Liver (tissue), 9 donors: Measurements from ENCODE around the gene SMIM44. TPM values are rescaled to one million over a fixed set of nuclear protein-coding genes. Genes with fewer than 3 reads are reported as not detected.

Experiments
- DNase-seq: peaks from one replicate; pipeline ENCODE4 v3.0.0-alpha.2; 2017; ENCODE audit warnings: low spot score
- H3K27ac ChIP-seq, 2 donors: one replicate each; pipeline ENCODE4 v1.7.0; 2013; ENCODE audit warnings: inconsistent platforms in 2 of 2, low read length in 2 of 2, control low read depth in 1 of 2, low read depth in 1 of 2, mild to moderate bottlenecking in 1 of 2
- H3K27me3 ChIP-seq, 4 donors: one replicate each; pipeline versions ENCODE4 v1.6.1 to v1.7.0; 2013; ENCODE audit warnings: low read length in 3 of 4, inconsistent platforms in 1 of 4, mild to moderate bottlenecking in 1 of 4, moderate library complexity in 1 of 4; ENCODE audit not compliant: control insufficient read depth in 4 of 4, insufficient read depth in 4 of 4
- H3K36me3 ChIP-seq, 4 donors: one replicate each; pipeline versions ENCODE4 v1.6.1 to v1.7.0; 2013; ENCODE audit warnings: low read length in 3 of 4, mild to moderate bottlenecking in 3 of 4, low read depth in 1 of 4, moderate library complexity in 1 of 4; ENCODE audit not compliant: control insufficient read depth in 4 of 4, insufficient read depth in 3 of 4
- H3K4me1 ChIP-seq, 4 donors: one replicate each; pipeline versions ENCODE4 v1.6.1 to v1.7.0; 2013; ENCODE audit warnings: low read length in 3 of 4, mild to moderate bottlenecking in 3 of 4, moderate library complexity in 1 of 4; ENCODE audit not compliant: control insufficient read depth in 4 of 4, insufficient read depth in 4 of 4
- H3K4me3 ChIP-seq, 3 donors: one replicate each; pipeline versions ENCODE4 v1.6.1 to v1.7.0; 2013; ENCODE audit warnings: low read length in 3 of 3, control low read depth in 1 of 3, low read depth in 1 of 3, mild to moderate bottlenecking in 1 of 3
- H3K9ac ChIP-seq, 2 donors: one replicate each; pipeline ENCODE4 v1.7.0; 2013; ENCODE audit warnings: low read length in 2 of 2, mild to moderate bottlenecking in 2 of 2, moderate library complexity in 2 of 2, control low read depth in 1 of 2, low read depth in 1 of 2
- H3K9me3 ChIP-seq, 4 donors: one replicate each; pipeline versions ENCODE4 v1.6.1 to v1.7.0; 2013; ENCODE audit warnings: low read length in 3 of 4; ENCODE audit not compliant: control insufficient read depth in 4 of 4
- EGR1 ChIP-seq, 2 donors: IDR thresholded peaks; 2 replicates each; pipeline ENCODE4 v1.6.1; 2016 to 2018; ENCODE audit warnings: antibody characterized with exemption in 2 of 2, low read depth in 2 of 2
- FOXA1 ChIP-seq: IDR thresholded peaks from 2 replicates; pipeline ENCODE4 v1.6.1; 2016; ENCODE audit warnings: antibody characterized with exemption
- FOXA2 ChIP-seq: IDR thresholded peaks from 2 replicates; pipeline ENCODE4 v1.6.1; 2016; ENCODE audit warnings: antibody characterized with exemption
- GABPA ChIP-seq, 2 donors: IDR thresholded peaks in 1 of 2; conservative IDR thresholded peaks in 1 of 2; 2 replicates each; pipeline ENCODE4 v1.6.1; 2016; ENCODE audit warnings: antibody characterized with exemption in 2 of 2, mild to moderate bottlenecking in 1 of 2, moderate library complexity in 1 of 2
- HNF4G ChIP-seq: IDR thresholded peaks from 2 replicates; pipeline ENCODE4 v1.6.1; 2016; ENCODE audit warnings: antibody characterized with exemption
- JUND ChIP-seq, 2 donors: IDR thresholded peaks; 2 replicates each; pipeline ENCODE4 v1.6.1; 2016; ENCODE audit warnings: antibody characterized with exemption in 2 of 2
- NR2F2 ChIP-seq: IDR thresholded peaks from 2 replicates; pipeline ENCODE4 v1.6.1; 2016; ENCODE audit warnings: antibody characterized with exemption
- RAD21 ChIP-seq, 2 donors: IDR thresholded peaks; 2 replicates each; pipeline ENCODE4 v1.6.1; 2016; ENCODE audit warnings: antibody characterized with exemption in 2 of 2, mild to moderate bottlenecking in 2 of 2
- RXRA ChIP-seq, 2 donors: IDR thresholded peaks; 2 replicates each; pipeline ENCODE4 v1.6.1; 2017 to 2018; ENCODE audit warnings: antibody characterized with exemption in 2 of 2, mild to moderate bottlenecking in 1 of 2
- SP1 ChIP-seq: IDR thresholded peaks from 2 replicates; pipeline ENCODE4 v1.6.1; 2018; ENCODE audit warnings: antibody characterized with exemption, mild to moderate bottlenecking
- TAF1 ChIP-seq: conservative IDR thresholded peaks from 2 replicates; pipeline ENCODE4 v1.6.1; 2016; ENCODE audit warnings: antibody characterized with exemption, mild to moderate bottlenecking
- YY1 ChIP-seq: IDR thresholded peaks from 2 replicates; pipeline ENCODE4 v1.6.1; 2016; ENCODE audit warnings: antibody characterized with exemption, mild to moderate bottlenecking
- WGBS: extraction: QIAGEN DNeasy Blood & Tissue Kit; methylation state at CpG from one replicate; pipeline ENCODE4 v1.1.7; 2013; 5-methylcytosine and 5-hydroxymethylcytosine counted together
- polyA plus RNA-seq, 2 donors: library from polyadenylated mRNA; stranded (reverse) in 1 of 2; unstranded in 1 of 2; fragments of 200-250 nt in 1 of 2; fragments of >200 nt in 1 of 2; fragmentation: Nextera tagmentation in 1 of 2; extraction: Ambion mirVana in 1 of 2; gene quantifications; one replicate each; pipeline versions ENCODE4 v1.2.1 to v1.2.3, GENCODE V29; 2013 to 2015
- total RNA-seq, 2 donors: library from RNA; depleted of rRNA; stranded (reverse); fragments of >200 nt; gene quantifications; one replicate each; pipeline ENCODE4 v1.2.3, GENCODE V29; 2014
- TF ChIP-seq, protein P1 (sequence below): IDR thresholded peaks from 2 replicates; pipeline ENCODE4 v1.6.1; 2016; ENCODE audit warnings: antibody characterized with exemption
- TF ChIP-seq, protein P2 (sequence below): fragments of 150-350 bp; IDR thresholded peaks from 2 replicates; pipeline ENCODE4 v1.5.1; 2017; ENCODE audit warnings: improper control_type of control experiment, low read depth, low read length; ENCODE audit not compliant: missing input control
- TF ChIP-seq, protein P3 (sequence below): IDR thresholded peaks from 2 replicates; pipeline ENCODE4 v1.6.1; 2016; ENCODE audit warnings: antibody characterized with exemption, mild to moderate bottlenecking
- TF ChIP-seq, protein P4 (sequence below): IDR thresholded peaks from 2 replicates; pipeline ENCODE4 v1.6.1; 2016; ENCODE audit warnings: antibody characterized with exemption
- TF ChIP-seq, protein P5 (sequence below): IDR thresholded peaks from 2 replicates; pipeline ENCODE4 v1.6.1; 2016; ENCODE audit warnings: antibody characterized with exemption
- donor health status: healthy.
- donor health status: healthy.
- donor health status: healthy.
- donor health status: healthy.
- donor health status: healthy.

The SMIM44 gene
- total and polyA plus RNA-seq, 4 donors = not detected

DNA sequence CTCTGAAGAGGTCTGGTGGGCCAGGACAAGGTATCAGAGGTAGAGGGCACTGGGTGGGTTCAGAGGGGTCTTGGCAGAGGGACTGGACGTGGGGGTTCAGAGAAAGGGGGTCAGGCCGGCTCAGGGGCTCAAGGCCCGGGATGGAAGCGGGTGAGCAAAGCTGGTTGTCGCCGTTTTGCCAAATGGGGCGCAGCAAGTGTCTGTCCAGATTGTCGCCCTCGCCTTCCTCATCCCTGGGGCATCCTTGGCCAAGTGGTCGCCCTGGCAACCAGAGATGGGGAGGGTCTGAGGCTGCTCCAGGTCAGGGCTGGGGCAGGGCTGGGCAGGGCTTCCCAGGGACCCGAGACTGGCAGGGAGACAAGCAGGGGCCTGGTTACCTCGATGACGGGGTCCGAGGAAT lies 10.4 kb upstream of the SMIM44 start:
- 97% methylated on average over 14 of the region's 14 CpGs for WGBS
- H3K36me3 ChIP-seq = peaks cover 0 to 32% (median 12%) of the 10 kb centered on the region in 4 donors
- no peaks in the 10 kb centered on the region for H3K9me3 ChIP-seq
- no peak overlapping the region for H3K9ac ChIP-seq
- no peaks in the 10 kb centered on the region for H3K4me1 ChIP-seq
- H3K27me3 ChIP-seq = no peaks in the 10 kb centered on the region
- no peak overlapping the region for H3K4me3 ChIP-seq
- TF ChIP-seq RXRA (IDR thresholded peaks at IDR 0.05) (no peak), HNF4G (no peak), FOXA2 (no peak), EGR1 (IDR thresholded peaks at IDR 0.05; ENCODE audit: low read depth in 2 of 2) (no peak), GABPA (IDR thresholded peaks at IDR 0.05 in 1 of 2, conservative IDR thresholded peaks at IDR 0.05 in 1 of 2) (no peak), YY1 (no peak), SP1 (no peak), JUND (IDR thresholded peaks at IDR 0.05) (no peak), NR2F2 (no peak), RAD21 (IDR thresholded peaks at IDR 0.05) (no peak), FOXA1 (no peak)
- TF ChIP-seq, protein P1, sequence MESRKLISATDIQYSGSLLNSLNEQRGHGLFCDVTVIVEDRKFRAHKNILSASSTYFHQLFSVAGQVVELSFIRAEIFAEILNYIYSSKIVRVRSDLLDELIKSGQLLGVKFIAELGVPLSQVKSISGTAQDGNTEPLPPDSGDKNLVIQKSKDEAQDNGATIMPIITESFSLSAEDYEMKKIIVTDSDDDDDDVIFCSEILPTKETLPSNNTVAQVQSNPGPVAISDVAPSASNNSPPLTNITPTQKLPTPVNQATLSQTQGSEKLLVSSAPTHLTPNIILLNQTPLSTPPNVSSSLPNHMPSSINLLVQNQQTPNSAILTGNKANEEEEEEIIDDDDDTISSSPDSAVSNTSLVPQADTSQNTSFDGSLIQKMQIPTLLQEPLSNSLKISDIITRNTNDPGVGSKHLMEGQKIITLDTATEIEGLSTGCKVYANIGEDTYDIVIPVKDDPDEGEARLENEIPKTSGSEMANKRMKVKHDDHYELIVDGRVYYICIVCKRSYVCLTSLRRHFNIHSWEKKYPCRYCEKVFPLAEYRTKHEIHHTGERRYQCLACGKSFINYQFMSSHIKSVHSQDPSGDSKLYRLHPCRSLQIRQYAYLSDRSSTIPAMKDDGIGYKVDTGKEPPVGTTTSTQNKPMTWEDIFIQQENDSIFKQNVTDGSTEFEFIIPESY = no peak
- TF ChIP-seq, protein P2, sequence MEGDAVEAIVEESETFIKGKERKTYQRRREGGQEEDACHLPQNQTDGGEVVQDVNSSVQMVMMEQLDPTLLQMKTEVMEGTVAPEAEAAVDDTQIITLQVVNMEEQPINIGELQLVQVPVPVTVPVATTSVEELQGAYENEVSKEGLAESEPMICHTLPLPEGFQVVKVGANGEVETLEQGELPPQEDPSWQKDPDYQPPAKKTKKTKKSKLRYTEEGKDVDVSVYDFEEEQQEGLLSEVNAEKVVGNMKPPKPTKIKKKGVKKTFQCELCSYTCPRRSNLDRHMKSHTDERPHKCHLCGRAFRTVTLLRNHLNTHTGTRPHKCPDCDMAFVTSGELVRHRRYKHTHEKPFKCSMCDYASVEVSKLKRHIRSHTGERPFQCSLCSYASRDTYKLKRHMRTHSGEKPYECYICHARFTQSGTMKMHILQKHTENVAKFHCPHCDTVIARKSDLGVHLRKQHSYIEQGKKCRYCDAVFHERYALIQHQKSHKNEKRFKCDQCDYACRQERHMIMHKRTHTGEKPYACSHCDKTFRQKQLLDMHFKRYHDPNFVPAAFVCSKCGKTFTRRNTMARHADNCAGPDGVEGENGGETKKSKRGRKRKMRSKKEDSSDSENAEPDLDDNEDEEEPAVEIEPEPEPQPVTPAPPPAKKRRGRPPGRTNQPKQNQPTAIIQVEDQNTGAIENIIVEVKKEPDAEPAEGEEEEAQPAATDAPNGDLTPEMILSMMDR = no peak
- TF ChIP-seq, protein P3, sequence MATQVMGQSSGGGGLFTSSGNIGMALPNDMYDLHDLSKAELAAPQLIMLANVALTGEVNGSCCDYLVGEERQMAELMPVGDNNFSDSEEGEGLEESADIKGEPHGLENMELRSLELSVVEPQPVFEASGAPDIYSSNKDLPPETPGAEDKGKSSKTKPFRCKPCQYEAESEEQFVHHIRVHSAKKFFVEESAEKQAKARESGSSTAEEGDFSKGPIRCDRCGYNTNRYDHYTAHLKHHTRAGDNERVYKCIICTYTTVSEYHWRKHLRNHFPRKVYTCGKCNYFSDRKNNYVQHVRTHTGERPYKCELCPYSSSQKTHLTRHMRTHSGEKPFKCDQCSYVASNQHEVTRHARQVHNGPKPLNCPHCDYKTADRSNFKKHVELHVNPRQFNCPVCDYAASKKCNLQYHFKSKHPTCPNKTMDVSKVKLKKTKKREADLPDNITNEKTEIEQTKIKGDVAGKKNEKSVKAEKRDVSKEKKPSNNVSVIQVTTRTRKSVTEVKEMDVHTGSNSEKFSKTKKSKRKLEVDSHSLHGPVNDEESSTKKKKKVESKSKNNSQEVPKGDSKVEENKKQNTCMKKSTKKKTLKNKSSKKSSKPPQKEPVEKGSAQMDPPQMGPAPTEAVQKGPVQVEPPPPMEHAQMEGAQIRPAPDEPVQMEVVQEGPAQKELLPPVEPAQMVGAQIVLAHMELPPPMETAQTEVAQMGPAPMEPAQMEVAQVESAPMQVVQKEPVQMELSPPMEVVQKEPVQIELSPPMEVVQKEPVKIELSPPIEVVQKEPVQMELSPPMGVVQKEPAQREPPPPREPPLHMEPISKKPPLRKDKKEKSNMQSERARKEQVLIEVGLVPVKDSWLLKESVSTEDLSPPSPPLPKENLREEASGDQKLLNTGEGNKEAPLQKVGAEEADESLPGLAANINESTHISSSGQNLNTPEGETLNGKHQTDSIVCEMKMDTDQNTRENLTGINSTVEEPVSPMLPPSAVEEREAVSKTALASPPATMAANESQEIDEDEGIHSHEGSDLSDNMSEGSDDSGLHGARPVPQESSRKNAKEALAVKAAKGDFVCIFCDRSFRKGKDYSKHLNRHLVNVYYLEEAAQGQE = no peak
- TF ChIP-seq, protein P4, sequence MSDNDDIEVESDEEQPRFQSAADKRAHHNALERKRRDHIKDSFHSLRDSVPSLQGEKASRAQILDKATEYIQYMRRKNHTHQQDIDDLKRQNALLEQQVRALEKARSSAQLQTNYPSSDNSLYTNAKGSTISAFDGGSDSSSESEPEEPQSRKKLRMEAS = no peak
- TF ChIP-seq, protein P5, sequence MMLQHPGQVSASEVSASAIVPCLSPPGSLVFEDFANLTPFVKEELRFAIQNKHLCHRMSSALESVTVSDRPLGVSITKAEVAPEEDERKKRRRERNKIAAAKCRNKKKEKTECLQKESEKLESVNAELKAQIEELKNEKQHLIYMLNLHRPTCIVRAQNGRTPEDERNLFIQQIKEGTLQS = no peak
- H3K27ac ChIP-seq = no peak overlapping the region
- DNase-seq = no peak

DNA sequence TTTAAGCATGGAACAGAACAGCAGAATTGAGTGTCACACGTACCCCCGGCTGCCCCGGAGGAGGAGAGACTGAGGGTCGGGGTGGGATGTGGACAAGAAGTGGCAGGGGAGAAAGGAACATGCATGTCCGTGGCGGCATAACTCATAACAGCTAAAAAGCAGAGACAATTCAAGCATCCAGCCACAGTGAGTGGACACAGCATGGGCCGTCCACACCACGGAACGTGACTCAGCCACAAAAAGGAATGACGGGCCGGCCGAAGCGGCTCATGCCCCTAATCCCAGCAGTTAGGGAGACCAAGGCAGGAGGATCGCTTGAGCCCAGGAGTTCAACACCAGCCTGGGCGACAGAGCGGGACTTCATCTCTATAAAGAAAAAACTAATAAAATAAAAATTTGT lies 9.7 kb upstream of the SMIM44 start:
- H3K4me3 ChIP-seq = no peak overlapping the region

More for the DNA sequence above, 9.7 kb upstream of the SMIM44 start:
- no peak for TF ChIP-seq EGR1 (IDR thresholded peaks at IDR 0.05; ENCODE audit: low read depth in 2 of 2)
- TF ChIP-seq GABPA (IDR thresholded peaks at IDR 0.05 in 1 of 2, conservative IDR thresholded peaks at IDR 0.05 in 1 of 2) = no peak
- TF ChIP-seq TAF1 = no peak
- Histone ChIP-seq H3K9ac (no peak overlapping the region), H3K9me3 (no peaks in the 10 kb centered on the region), H3K27ac (no peak overlapping the region), H3K27me3 (no peaks in the 10 kb centered on the region), H3K4me1 (no peaks in the 10 kb centered on the region), H3K36me3 (peaks cover 0 to 32% (median 12%) of the 10 kb centered on the region in 4 donors)
- WGBS = 95% methylated on average over 16 of the region's 16 CpGs
- no peak for DNase-seq
